OCI-LY3 (cell line): ENCODE results near the gene MAN2A2.

Experiments
- H2AFZ ChIP-seq: fragments of 200-600, 300-600 bp; shearing (Covaris generic); 2 replicates; pipeline ENCODE4 v1.6.0; 2014; ENCODE audit warnings: antibody characterized with exemption, low read depth, low read length
- H3K27ac ChIP-seq: fragments of 200-600, 300-600 bp; sonication (generic); 2 replicates; pipeline ENCODE4 v1.5.1; 2014; ENCODE audit warnings: mild to moderate bottlenecking, low read length, moderate library complexity, mixed read lengths
- H3K27me3 ChIP-seq: fragments of 200-600, 300-600 bp; sonication (generic); 2 replicates; pipeline ENCODE4 v1.6.1; 2014; ENCODE audit warnings: low read depth, low read length, mixed read lengths
- H3K36me3 ChIP-seq: fragments of 200-600, 300-600 bp; sonication (generic); replicated peaks from 2 replicates; pipeline ENCODE3; 2014; ENCODE audit warnings: low read depth, low read length, mixed read lengths
- H3K4me1 ChIP-seq: fragments of 300-600, 200-600 bp; sonication (generic); 2 replicates; pipeline ENCODE4 v1.6.1; 2014; ENCODE audit warnings: low read length, mixed read lengths
- H3K4me2 ChIP-seq: fragments of 200-600, 300-600 bp; sonication (generic); 2 replicates; pipeline ENCODE4 v1.6.1; 2014; ENCODE audit warnings: low read length, mixed read lengths
- H3K4me3 ChIP-seq: fragments of 300-600, 200-600 bp; sonication (generic); 2 replicates; pipeline ENCODE4 v1.5.1; 2014; ENCODE audit warnings: antibody characterized with exemption, mild to moderate bottlenecking, low read length, moderate library complexity
- H3K79me2 ChIP-seq: fragments of 300-600, 200-600 bp; shearing (Covaris generic); 2 replicates; pipeline ENCODE4 v1.6.1; 2014; ENCODE audit warnings: mild to moderate bottlenecking, low read length, mixed read lengths
- H3K9ac ChIP-seq: fragments of 300-600, 200-600 bp; shearing (Covaris generic); 2 replicates; pipeline ENCODE4 v1.6.0; 2014; ENCODE audit warnings: mild to moderate bottlenecking, low read length, moderate library complexity
- H3K9me3 ChIP-seq: fragments of 200-600, 300-600 bp; shearing (Covaris generic); 2 replicates; pipeline ENCODE4 v1.6.1; 2014; ENCODE audit warnings: low read length, mixed read lengths; ENCODE audit not compliant: insufficient read depth
- H4K20me1 ChIP-seq: fragments of 200-600, 300-600 bp; sonication (generic); 2 replicates; pipeline ENCODE4 v1.6.1; 2016; ENCODE audit warnings: low read length, mixed read lengths; ENCODE audit not compliant: insufficient read depth
- EZH2phosphoT487 ChIP-seq: fragments of 200-600 bp; shearing (Covaris generic); IDR thresholded peaks from 2 replicates; pipeline ENCODE4 v1.6.1; 2018; ENCODE audit warnings: antibody characterized with exemption, mixed run types, low read depth
- TF ChIP-seq, protein P1 (sequence below): fragments of 200-600, 300-600 bp; sonication (generic); IDR thresholded peaks from 2 replicates; pipeline ENCODE4 v1.5.1; 2014; ENCODE audit warnings: antibody characterized with exemption, low read length, low read depth

MAN2A2 gene

DNA sequence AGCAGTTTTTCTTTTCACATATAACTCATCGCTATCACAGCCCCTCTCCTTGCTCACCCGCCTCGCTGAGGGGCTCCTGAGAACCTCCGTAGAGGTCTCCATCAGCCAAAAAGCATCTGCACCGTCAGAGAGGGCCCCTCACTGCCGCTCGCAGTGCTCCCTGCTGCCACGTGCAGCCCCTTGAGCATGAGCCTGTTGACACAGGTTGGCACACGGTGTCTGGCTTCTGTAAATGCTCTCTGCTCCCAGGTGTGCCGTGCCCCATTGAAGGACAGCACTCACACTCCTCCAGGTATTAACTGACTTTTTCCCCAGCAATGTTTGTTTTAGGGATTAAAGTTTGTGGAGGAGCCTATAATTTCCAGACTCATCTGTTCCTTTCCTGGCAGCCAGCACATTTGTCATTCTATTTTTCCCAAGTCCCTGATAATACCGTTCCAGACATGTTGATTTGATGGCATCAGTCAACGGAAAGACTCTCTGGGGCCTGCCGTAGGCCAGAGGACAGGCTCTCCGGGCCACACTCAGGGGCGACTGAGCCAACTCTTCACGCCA is 36.9 kb upstream of the MAN2A2 start:
- TF ChIP-seq, protein P1, sequence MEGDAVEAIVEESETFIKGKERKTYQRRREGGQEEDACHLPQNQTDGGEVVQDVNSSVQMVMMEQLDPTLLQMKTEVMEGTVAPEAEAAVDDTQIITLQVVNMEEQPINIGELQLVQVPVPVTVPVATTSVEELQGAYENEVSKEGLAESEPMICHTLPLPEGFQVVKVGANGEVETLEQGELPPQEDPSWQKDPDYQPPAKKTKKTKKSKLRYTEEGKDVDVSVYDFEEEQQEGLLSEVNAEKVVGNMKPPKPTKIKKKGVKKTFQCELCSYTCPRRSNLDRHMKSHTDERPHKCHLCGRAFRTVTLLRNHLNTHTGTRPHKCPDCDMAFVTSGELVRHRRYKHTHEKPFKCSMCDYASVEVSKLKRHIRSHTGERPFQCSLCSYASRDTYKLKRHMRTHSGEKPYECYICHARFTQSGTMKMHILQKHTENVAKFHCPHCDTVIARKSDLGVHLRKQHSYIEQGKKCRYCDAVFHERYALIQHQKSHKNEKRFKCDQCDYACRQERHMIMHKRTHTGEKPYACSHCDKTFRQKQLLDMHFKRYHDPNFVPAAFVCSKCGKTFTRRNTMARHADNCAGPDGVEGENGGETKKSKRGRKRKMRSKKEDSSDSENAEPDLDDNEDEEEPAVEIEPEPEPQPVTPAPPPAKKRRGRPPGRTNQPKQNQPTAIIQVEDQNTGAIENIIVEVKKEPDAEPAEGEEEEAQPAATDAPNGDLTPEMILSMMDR, result no peak
- no peak for TF ChIP-seq EZH2phosphoT487
- H3K4me1 ChIP-seq, result peaks cover 19% of the 10 kb centered on the region
- H3K79me2 ChIP-seq, result no peaks in the 10 kb centered on the region
- no peaks in the 10 kb centered on the region for H4K20me1 ChIP-seq
- no peak overlapping the region for H3K27ac ChIP-seq
- H2AFZ ChIP-seq, result no peak overlapping the region
- no peak overlapping the region for H3K9ac ChIP-seq
- no peak overlapping the region for H3K4me2 ChIP-seq
- peaks cover 18% of the 10 kb centered on the region for H3K27me3 ChIP-seq
- no peaks in the 10 kb centered on the region for H3K36me3 ChIP-seq
- no peaks in the 10 kb centered on the region for H3K9me3 ChIP-seq
- H3K4me3 ChIP-seq, result no peak overlapping the region

DNA sequence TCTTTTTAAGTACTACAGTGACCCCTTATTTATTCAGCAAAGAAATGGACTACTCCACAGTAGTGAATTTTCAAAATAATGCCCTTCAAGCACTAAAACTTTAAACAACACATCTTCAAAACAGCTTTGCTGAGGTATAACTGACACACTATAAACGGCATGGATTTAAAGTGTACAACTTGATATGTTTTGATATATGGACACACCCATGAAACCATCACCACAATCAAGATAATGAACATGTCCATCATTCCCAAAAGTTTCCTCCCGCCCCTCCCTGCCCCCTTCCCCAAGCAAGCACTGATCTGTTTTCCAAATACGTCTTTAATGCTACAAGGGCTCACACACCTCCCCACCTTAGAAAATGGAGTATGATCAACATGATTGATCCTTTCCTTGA is 36.3 kb upstream of the MAN2A2 start:
- peaks cover 19% of the 10 kb centered on the region for H3K4me1 ChIP-seq
- H3K27ac ChIP-seq, result no peak overlapping the region

DNA sequence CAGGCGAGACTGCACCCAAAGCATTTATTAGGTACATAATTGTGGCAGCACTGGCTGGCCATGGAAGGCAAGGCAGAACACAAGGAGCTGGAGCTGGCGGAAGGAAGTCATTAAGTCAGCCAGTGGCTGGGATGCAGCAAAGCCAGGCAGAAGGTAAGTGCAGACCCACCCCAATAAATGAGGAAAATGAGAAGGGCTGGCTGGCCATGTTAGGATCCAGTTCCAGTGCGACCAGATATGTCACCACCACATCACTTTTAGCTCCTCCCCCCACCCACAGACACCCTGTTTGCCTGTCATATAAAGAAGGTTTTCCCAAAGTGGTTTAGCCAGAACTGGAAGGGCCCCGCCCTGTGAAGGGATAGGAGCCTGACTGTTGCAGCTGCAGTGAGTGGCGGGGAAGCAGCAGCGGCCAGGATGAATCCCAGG is 34.8 kb upstream of the MAN2A2 start, which contains the start of gene FURIN:
Gene FURIN (plus strand): TSS at position 328 of the 429 bp plus-strand sequence. CDS start 7,153 bp downstream, outside the sequence.
- H3K4me3 ChIP-seq, result no peak within 1 kb of the TSS
- H3K79me2 ChIP-seq, result peaks cover 13% of the 10 kb centered on the region
- H3K27me3 ChIP-seq, result peaks cover 18% of the 10 kb centered on the region
- peaks cover 29% of the 10 kb centered on the region for H3K4me1 ChIP-seq
- no peak within 1 kb of the TSS for H2AFZ ChIP-seq
- H3K4me2 ChIP-seq, result no peak within 1 kb of the TSS
- H3K36me3 ChIP-seq, result no peaks in the 10 kb centered on the region
- H3K9me3 ChIP-seq, result no peaks in the 10 kb centered on the region
- TF ChIP-seq, protein P1, result no peak
- no peak for TF ChIP-seq EZH2phosphoT487
- no peak within 1 kb of the TSS for H3K27ac ChIP-seq
- no peak within 1 kb of the TSS for H3K9ac ChIP-seq
- no peaks in the 10 kb centered on the region for H4K20me1 ChIP-seq

More for the DNA sequence above, 36.3 kb upstream of the MAN2A2 start:
- Histone ChIP-seq H3K9ac (no peak overlapping the region), H3K9me3 (no peaks in the 10 kb centered on the region), H2AFZ (no peak overlapping the region), H3K36me3 (no peaks in the 10 kb centered on the region), H3K4me3 (no peak overlapping the region), H3K79me2 (peaks cover under 1% of the 10 kb centered on the region; the same call in 1 of the 2 replicates), H3K4me2 (no peak overlapping the region), H4K20me1 (no peaks in the 10 kb centered on the region), H3K27me3 (peaks cover 18% of the 10 kb centered on the region)
- TF ChIP-seq EZH2phosphoT487, result no peak
- TF ChIP-seq, protein P1, result no peak

DNA sequence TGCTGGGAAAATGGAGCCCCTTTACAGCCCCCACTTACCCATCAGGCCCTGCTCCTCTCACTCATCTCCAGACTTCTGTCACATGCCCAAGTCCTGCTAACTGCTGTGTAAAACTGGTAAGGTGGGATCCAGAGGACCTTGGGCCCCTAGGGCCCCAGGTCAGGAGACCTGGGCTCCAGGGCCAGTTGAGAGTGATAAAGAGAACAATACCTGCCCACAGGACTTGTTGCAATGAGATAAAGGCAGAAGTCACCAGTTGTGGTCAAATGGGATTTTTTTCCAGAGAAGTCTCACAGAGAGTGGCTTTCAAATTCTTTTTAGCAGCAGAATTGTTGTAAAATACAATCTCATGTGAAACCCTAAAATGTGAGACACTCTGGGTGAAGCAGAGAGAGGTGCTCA is 34.0 kb upstream of the MAN2A2 start:
- no peak overlapping the region for H3K9ac ChIP-seq
- H3K4me2 ChIP-seq, result no peak overlapping the region
- no peaks in the 10 kb centered on the region for H4K20me1 ChIP-seq
- H3K36me3 ChIP-seq, result no peaks in the 10 kb centered on the region
- TF ChIP-seq EZH2phosphoT487, result no peak
- TF ChIP-seq, protein P1, result no peak
- H3K27ac ChIP-seq, result no peak overlapping the region
- H3K27me3 ChIP-seq, result peaks cover 18% of the 10 kb centered on the region
- H3K79me2 ChIP-seq, result peaks cover 16% of the 10 kb centered on the region
- no peak overlapping the region for H2AFZ ChIP-seq
- H3K4me3 ChIP-seq, result no peak overlapping the region
- peaks cover 29% of the 10 kb centered on the region for H3K4me1 ChIP-seq
- H3K9me3 ChIP-seq, result no peaks in the 10 kb centered on the region
